ENCODE results near the gene KCND2. TPM values are rescaled to one million over a fixed set of nuclear protein-coding genes. Genes with fewer than 3 reads are reported as not detected.

The KCND2 gene
- total RNA-seq, 4 donors from 2014 or later, result 0.89 to 2.1 (median 1.4) TPM

- intact Hi-C loops (cut with DNase I), result no loop called here
- TF ChIP-seq CTCF (IDR thresholded peaks at IDR 0.05) (no peak), POLR2A (IDR thresholded peaks at IDR 0.05) (no peak)
- H3K36me3 ChIP-seq, result no peaks in the 10 kb centered on the region
- no peaks in the 10 kb centered on the region for H3K9me3 ChIP-seq
- no peaks in the 10 kb centered on the region for H3K4me1 ChIP-seq
- no peaks in the 10 kb centered on the region for H3K27me3 ChIP-seq
- H3K4me3 ChIP-seq (replicated peaks in 1 of 3), result no peak overlapping the region
- H3K27ac ChIP-seq, result no peak overlapping the region
- no peak for DNase-seq
These were observed 140.2 kb downstream of the KCND2 start for GRCh38 chr7:120413164-120413563.

- WGBS, 2 donors, result 75 to 80% methylated on average over 4 of the region's 4 CpGs
- Histone ChIP-seq H3K9me3 (no peaks in the 10 kb centered on the region), H3K4me3 (replicated peaks in 1 of 3) (no peak overlapping the region), H3K36me3 (no peaks in the 10 kb centered on the region), H3K27me3 (no peaks in the 10 kb centered on the region), H3K27ac (no peak overlapping the region), H3K4me1 (no peaks in the 10 kb centered on the region)
- intact Hi-C loops (cut with DNase I), result no loop called here
- TF ChIP-seq CTCF (IDR thresholded peaks at IDR 0.05) (no peak), POLR2A (IDR thresholded peaks at IDR 0.05) (no peak)
- DNase-seq, result no peak
These were observed 144.4 kb downstream of the KCND2 start for GRCh38 chr7:120417244-120417979.

GRCh38 chr7:120421151-120421651 is 148.2 kb downstream of the KCND2 start:
- Histone ChIP-seq H3K9me3 (no peaks in the 10 kb centered on the region), H3K4me1 (no peaks in the 10 kb centered on the region), H3K27me3 (no peaks in the 10 kb centered on the region), H3K36me3 (no peaks in the 10 kb centered on the region), H3K27ac (no peak overlapping the region), H3K4me3 (replicated peaks in 1 of 3) (no peak overlapping the region)
- WGBS, 2 donors, result 89 to 96% methylated on average over 2 of the region's 2 CpGs
- DNase-seq, result no peak
- TF ChIP-seq POLR2A (IDR thresholded peaks at IDR 0.05) (no peak), CTCF (IDR thresholded peaks at IDR 0.05) (no peak)
- intact Hi-C loops (cut with DNase I), result no loop called here

- WGBS, 2 donors, result 62 to 73% methylated on average over 1 of the region's 1 CpG
- no peaks in the 10 kb centered on the region for H3K36me3 ChIP-seq
- H3K27me3 ChIP-seq, result no peaks in the 10 kb centered on the region
- no peak overlapping the region for H3K4me3 ChIP-seq (replicated peaks in 1 of 3)
- no peak for TF ChIP-seq CTCF (IDR thresholded peaks at IDR 0.05)
- no peak for TF ChIP-seq POLR2A (IDR thresholded peaks at IDR 0.05)
- no peaks in the 10 kb centered on the region for H3K9me3 ChIP-seq
- no peak for DNase-seq
- H3K4me1 ChIP-seq, result no peaks in the 10 kb centered on the region
- intact Hi-C loops (cut with DNase I), result no loop called here
- no peak overlapping the region for H3K27ac ChIP-seq
These were observed 158.0 kb downstream of the KCND2 start for GRCh38 chr7:120431016-120431415.

GRCh38 chr7:120436487-120437060 is 163.6 kb downstream of the KCND2 start:
- intact Hi-C loops (cut with DNase I), result no loop called here
- Histone ChIP-seq H3K4me3 (replicated peaks in 1 of 3) (no peak overlapping the region), H3K27me3 (no peaks in the 10 kb centered on the region), H3K27ac (no peak overlapping the region), H3K4me1 (no peaks in the 10 kb centered on the region), H3K9me3 (no peaks in the 10 kb centered on the region), H3K36me3 (no peaks in the 10 kb centered on the region)
- WGBS, 2 donors, result 89 to 95% methylated on average over 1 of the region's 1 CpG
- DNase-seq, result no peak
- TF ChIP-seq POLR2A (IDR thresholded peaks at IDR 0.05) (no peak), CTCF (IDR thresholded peaks at IDR 0.05) (no peak)

Data from thyroid gland (tissue), 4 donors.